ENCODE measurements around the gene PAX5.

DNA sequence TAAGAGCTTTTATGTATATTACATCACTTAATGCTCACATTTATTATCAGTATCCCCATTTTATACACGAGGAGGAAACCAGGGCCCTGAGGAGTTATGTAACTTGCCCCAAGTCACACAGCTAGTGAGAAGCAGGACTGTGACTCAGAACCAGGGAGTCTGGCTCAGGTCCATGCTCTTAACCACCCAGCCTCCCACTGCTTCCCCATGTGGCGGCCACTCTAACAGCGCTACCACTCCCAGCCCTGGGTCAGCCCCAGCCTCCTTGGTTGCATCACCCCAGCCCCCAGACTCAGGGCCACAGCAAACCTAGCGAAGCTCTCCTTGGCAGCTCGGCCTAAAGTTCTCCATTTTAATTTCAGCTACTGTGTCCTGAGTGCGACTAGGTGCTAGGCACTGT lies 159.1 kb downstream of the PAX5 start:
- no peak for TF ChIP-seq POLR2AphosphoS5 (IDR thresholded peaks at IDR 0.05; ENCODE audit: low read depth, low read length)
- TF ChIP-seq, protein P1, sequence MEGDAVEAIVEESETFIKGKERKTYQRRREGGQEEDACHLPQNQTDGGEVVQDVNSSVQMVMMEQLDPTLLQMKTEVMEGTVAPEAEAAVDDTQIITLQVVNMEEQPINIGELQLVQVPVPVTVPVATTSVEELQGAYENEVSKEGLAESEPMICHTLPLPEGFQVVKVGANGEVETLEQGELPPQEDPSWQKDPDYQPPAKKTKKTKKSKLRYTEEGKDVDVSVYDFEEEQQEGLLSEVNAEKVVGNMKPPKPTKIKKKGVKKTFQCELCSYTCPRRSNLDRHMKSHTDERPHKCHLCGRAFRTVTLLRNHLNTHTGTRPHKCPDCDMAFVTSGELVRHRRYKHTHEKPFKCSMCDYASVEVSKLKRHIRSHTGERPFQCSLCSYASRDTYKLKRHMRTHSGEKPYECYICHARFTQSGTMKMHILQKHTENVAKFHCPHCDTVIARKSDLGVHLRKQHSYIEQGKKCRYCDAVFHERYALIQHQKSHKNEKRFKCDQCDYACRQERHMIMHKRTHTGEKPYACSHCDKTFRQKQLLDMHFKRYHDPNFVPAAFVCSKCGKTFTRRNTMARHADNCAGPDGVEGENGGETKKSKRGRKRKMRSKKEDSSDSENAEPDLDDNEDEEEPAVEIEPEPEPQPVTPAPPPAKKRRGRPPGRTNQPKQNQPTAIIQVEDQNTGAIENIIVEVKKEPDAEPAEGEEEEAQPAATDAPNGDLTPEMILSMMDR (IDR thresholded peaks at IDR 0.05) = no peak
- TF ChIP-seq, protein P2, sequence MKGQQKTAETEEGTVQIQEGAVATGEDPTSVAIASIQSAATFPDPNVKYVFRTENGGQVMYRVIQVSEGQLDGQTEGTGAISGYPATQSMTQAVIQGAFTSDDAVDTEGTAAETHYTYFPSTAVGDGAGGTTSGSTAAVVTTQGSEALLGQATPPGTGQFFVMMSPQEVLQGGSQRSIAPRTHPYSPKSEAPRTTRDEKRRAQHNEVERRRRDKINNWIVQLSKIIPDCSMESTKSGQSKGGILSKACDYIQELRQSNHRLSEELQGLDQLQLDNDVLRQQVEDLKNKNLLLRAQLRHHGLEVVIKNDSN (IDR thresholded peaks at IDR 0.05; ENCODE audit: borderline replicate concordance, low read depth) = no peak
- no peak for TF ChIP-seq SMC3 (IDR thresholded peaks at IDR 0.05; ENCODE audit: low read depth, low read length)
- TF ChIP-seq GABPA (IDR thresholded peaks at IDR 0.05; ENCODE audit: low read depth) = no peak
- TF ChIP-seq, protein P3, sequence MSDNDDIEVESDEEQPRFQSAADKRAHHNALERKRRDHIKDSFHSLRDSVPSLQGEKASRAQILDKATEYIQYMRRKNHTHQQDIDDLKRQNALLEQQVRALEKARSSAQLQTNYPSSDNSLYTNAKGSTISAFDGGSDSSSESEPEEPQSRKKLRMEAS (IDR thresholded peaks at IDR 0.05; ENCODE audit: low read depth) = no peak
- no peak for TF ChIP-seq TAF1 (IDR thresholded peaks at IDR 0.05; ENCODE audit: borderline replicate concordance, low read depth, low read length)
- TF ChIP-seq, protein P4, sequence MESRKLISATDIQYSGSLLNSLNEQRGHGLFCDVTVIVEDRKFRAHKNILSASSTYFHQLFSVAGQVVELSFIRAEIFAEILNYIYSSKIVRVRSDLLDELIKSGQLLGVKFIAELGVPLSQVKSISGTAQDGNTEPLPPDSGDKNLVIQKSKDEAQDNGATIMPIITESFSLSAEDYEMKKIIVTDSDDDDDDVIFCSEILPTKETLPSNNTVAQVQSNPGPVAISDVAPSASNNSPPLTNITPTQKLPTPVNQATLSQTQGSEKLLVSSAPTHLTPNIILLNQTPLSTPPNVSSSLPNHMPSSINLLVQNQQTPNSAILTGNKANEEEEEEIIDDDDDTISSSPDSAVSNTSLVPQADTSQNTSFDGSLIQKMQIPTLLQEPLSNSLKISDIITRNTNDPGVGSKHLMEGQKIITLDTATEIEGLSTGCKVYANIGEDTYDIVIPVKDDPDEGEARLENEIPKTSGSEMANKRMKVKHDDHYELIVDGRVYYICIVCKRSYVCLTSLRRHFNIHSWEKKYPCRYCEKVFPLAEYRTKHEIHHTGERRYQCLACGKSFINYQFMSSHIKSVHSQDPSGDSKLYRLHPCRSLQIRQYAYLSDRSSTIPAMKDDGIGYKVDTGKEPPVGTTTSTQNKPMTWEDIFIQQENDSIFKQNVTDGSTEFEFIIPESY (IDR thresholded peaks at IDR 0.05; ENCODE audit: borderline replicate concordance, low read depth) = no peak
- no peak for TF ChIP-seq RCOR1 (IDR thresholded peaks at IDR 0.05; ENCODE audit: low read length)
- no peak for TF ChIP-seq EZH2phosphoT487 (IDR thresholded peaks at IDR 0.05; ENCODE audit: borderline replicate concordance, low read depth)
- TF ChIP-seq NRF1 (IDR thresholded peaks at IDR 0.05; ENCODE audit: low read depth, low read length) = no peak
- no peak for TF ChIP-seq CHD2 (IDR thresholded peaks at IDR 0.05; ENCODE audit: low read length, partially characterized antibody)
